22Rv1 (cell line): Measurements from ENCODE around the gene NRN1.

Source experiments
- ZFX ChIP-seq: fragments of 450-650 bp; IDR thresholded peaks from 2 replicates; pipeline ENCODE4 v1.6.1; 2017; ENCODE audit warnings: antibody characterized with exemption, borderline replicate concordance
- TF ChIP-seq, protein P1 (sequence below): fragments of 450-650 bp; IDR thresholded peaks from 2 replicates; pipeline ENCODE4 v1.5.1; 2017; ENCODE audit warnings: mild to moderate bottlenecking

GRCh38 chr6:5990786-5991185 lies 15.9 kb downstream of the NRN1 start:
- TF ChIP-seq, protein P1, sequence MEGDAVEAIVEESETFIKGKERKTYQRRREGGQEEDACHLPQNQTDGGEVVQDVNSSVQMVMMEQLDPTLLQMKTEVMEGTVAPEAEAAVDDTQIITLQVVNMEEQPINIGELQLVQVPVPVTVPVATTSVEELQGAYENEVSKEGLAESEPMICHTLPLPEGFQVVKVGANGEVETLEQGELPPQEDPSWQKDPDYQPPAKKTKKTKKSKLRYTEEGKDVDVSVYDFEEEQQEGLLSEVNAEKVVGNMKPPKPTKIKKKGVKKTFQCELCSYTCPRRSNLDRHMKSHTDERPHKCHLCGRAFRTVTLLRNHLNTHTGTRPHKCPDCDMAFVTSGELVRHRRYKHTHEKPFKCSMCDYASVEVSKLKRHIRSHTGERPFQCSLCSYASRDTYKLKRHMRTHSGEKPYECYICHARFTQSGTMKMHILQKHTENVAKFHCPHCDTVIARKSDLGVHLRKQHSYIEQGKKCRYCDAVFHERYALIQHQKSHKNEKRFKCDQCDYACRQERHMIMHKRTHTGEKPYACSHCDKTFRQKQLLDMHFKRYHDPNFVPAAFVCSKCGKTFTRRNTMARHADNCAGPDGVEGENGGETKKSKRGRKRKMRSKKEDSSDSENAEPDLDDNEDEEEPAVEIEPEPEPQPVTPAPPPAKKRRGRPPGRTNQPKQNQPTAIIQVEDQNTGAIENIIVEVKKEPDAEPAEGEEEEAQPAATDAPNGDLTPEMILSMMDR: no peak
- TF ChIP-seq ZFX: no peak
